Upper lobe of left lung (tissue), 4 donors: ENCODE data around the gene TAB3.

ENCODE experiments used
- EP300 ChIP-seq, 4 donors: sonication (generic); formaldehyde crosslinking; IDR thresholded peaks; one replicate each; pipeline ENCODE4 v1.5.1; 2017; ENCODE audit warnings: antibody characterized with exemption in 4 of 4, control low read depth in 2 of 4
- POLR2A ChIP-seq, 4 donors: fragments of 450-650 bp; IDR thresholded peaks; one replicate each; pipeline ENCODE4 v1.5.1; 2016 to 2017; ENCODE audit warnings: antibody characterized with exemption in 4 of 4, mild to moderate bottlenecking in 2 of 4
- POLR2AphosphoS5 ChIP-seq, 2 donors: sonication (generic); formaldehyde crosslinking; IDR thresholded peaks; one replicate each; pipeline ENCODE4 v1.5.1; 2017; ENCODE audit warnings: antibody characterized with exemption in 2 of 2
- TF ChIP-seq, protein P1 (sequence below), 6 experiments: fragments of 450-650 bp in 4 of 6; fragments of 200-600 bp in 2 of 6; sonication (generic) in 2 of 6; IDR thresholded peaks; one replicate each; pipeline ENCODE4 v1.5.1; 2016 to 2019; ENCODE audit warnings: antibody characterized with exemption in 6 of 6

DNA sequence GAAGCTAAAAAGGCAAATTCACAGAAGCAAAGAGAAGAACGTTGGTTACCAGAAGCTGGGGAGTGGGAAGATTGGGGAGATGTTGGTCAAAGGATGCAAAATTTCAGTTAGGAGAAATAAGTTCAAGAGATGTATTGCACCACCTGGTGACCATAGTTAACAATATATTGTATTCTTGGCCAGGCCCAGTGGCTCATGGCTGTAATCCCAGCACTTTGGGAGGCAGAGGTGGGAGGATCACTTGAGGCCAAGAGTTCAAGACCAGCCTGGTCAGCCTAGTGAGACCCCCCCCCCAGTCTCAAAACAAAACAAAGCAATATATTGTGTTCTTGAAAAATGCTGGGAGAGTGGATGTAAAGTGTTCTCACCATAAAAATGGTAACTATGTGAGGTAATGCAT is 67.9 kb downstream of the TAB3 start:
- TF ChIP-seq POLR2A (IDR thresholded peaks at IDR 0.05) (no peak), EP300 (IDR thresholded peaks at IDR 0.05) (no peak), POLR2AphosphoS5 (IDR thresholded peaks at IDR 0.05) (no peak)
- TF ChIP-seq, protein P1, sequence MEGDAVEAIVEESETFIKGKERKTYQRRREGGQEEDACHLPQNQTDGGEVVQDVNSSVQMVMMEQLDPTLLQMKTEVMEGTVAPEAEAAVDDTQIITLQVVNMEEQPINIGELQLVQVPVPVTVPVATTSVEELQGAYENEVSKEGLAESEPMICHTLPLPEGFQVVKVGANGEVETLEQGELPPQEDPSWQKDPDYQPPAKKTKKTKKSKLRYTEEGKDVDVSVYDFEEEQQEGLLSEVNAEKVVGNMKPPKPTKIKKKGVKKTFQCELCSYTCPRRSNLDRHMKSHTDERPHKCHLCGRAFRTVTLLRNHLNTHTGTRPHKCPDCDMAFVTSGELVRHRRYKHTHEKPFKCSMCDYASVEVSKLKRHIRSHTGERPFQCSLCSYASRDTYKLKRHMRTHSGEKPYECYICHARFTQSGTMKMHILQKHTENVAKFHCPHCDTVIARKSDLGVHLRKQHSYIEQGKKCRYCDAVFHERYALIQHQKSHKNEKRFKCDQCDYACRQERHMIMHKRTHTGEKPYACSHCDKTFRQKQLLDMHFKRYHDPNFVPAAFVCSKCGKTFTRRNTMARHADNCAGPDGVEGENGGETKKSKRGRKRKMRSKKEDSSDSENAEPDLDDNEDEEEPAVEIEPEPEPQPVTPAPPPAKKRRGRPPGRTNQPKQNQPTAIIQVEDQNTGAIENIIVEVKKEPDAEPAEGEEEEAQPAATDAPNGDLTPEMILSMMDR (IDR thresholded peaks at IDR 0.05), result no peak
